Kidney (tissue), 14 donors: Measurements from ENCODE around the gene CRYBA4. TPM values are rescaled to one million over a fixed set of nuclear protein-coding genes. Genes with fewer than 3 reads are reported as not detected.

ENCODE experiments used
- DNase-seq, 5 donors: peaks; one replicate each; pipeline ENCODE4 v3.0.0-alpha.2; 2013 to 2020
- FAIRE-seq: peaks from 2 replicates; lab custom pipeline; 2012; peaks lifted over from hg19 to GRCh38; lab: Jason Lieb, UNC
- H3K27ac ChIP-seq, 2 donors: one replicate each; pipeline ENCODE4 v1.7.0; 2013; ENCODE audit warnings: low read depth in 2 of 2, low read length in 2 of 2, inconsistent platforms in 1 of 2
- H3K27me3 ChIP-seq: one replicate; pipeline ENCODE4 v1.7.1; 2013; ENCODE audit warnings: low read length, inconsistent platforms; ENCODE audit not compliant: control insufficient read depth, insufficient read depth
- H3K36me3 ChIP-seq, 3 donors: one replicate each; pipeline versions ENCODE4 v1.7.0 to v1.7.1; 2013; ENCODE audit warnings: low read length in 3 of 3, control low read depth in 1 of 3, inconsistent platforms in 1 of 3; ENCODE audit not compliant: insufficient read depth in 3 of 3, control insufficient read depth in 2 of 3
- H3K4me1 ChIP-seq, 3 donors: one replicate each; pipeline versions ENCODE4 v1.7.0 to v1.7.1; 2013; ENCODE audit warnings: low read length in 3 of 3, inconsistent platforms in 1 of 3, low read depth in 1 of 3; ENCODE audit not compliant: control insufficient read depth in 2 of 3, insufficient read depth in 2 of 3
- H3K4me3 ChIP-seq, 3 donors: one replicate each; pipeline versions ENCODE4 v1.7.0 to v1.8.1; 2013; ENCODE audit warnings: low read length in 3 of 3, control low read depth in 1 of 3, inconsistent platforms in 1 of 3
- H3K9ac ChIP-seq, 3 donors: one replicate each; pipeline versions ENCODE4 v1.7.0 to v1.7.1; 2013; ENCODE audit warnings: low read length in 3 of 3, control low read depth in 1 of 3, inconsistent platforms in 1 of 3
- H3K9me3 ChIP-seq, 3 donors: one replicate each; pipeline versions ENCODE4 v1.7.0 to v1.7.1; 2013; ENCODE audit warnings: low read length in 3 of 3, control low read depth in 1 of 3, inconsistent platforms in 1 of 3; ENCODE audit not compliant: control insufficient read depth in 2 of 3, insufficient read depth in 1 of 3
- intact Hi-C: fragments of 100-400 bp; cut with DNase I; formaldehyde crosslinking; loops from one replicate; pipeline ENCODE4 v1.11.1; 2022
- polyA plus RNA-seq: library from polyadenylated mRNA; stranded (reverse); fragments of 350-450 nt; fragmentation: Illumina TruSeq; extraction: RNeasy Lipid Tissue Mini Kit (QIAGEN cat#74804); gene quantifications from one replicate; pipeline ENCODE4 v1.2.3, GENCODE V29; 2014; ENCODE audit warnings: low read depth, low replicate concordance; ENCODE audit not compliant: insufficient read depth
- total RNA-seq: library from RNA; stranded (reverse); fragmentation: NEBNext Ultra II Directional; extraction: Animal tissue kit (Norgen Biotek cat#: 25700); gene quantifications from one replicate; pipeline ENCODE4 v1.2.1, GENCODE V29; 2021
- TF ChIP-seq, protein P1 (sequence below): IDR thresholded peaks from 3 replicates; pipeline ENCODE4 v1.5.1; 2012; ENCODE audit warnings: mild to moderate bottlenecking, moderate library complexity, borderline replicate concordance; ENCODE audit not compliant: insufficient read depth; ENCODE audit errors: extremely low read depth
- donor health status: control.
- donor health status: control.
- donor health status: control.
- donor health status: control.
- donor health status: control.
- donor health status: DM: yes; HTN: yes; CAD: no.
- donor health status: Normal renal cell carcinoma (clear cell type).

Gene CRYBA4
- total and polyA plus RNA-seq, 2 donors from 2014 or later = 0.41 TPM; not detected in 1

DNA sequence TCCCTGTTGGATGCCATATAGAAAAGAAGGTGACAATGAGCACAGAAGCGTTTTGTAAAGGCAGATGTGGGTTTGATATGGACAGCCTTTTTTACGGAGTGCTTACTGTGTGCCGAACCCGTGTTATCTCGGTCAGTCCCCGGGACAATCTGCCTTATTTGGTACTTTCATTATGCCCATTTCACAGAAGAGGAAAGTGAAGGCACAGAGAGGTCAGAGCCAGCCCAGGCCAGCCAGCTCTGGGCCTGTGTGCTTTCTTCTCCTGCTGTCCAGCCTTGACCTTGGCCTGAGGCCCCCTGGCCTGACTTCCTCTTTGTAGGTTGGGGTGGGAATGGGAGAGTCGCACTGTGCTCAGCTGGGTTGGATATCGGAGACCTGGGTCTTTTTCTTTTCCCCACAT is 3.3 kb upstream of the CRYBA4 start:
- no peak overlapping the region for H3K27ac ChIP-seq
- intact Hi-C loops = no loop called here
- no peaks in the 10 kb centered on the region for H3K9me3 ChIP-seq
- no peaks in the 10 kb centered on the region for H3K27me3 ChIP-seq
- H3K4me1 ChIP-seq = no peaks in the 10 kb centered on the region
- no peak overlapping the region for H3K4me3 ChIP-seq
- H3K36me3 ChIP-seq = no peaks in the 10 kb centered on the region
- no peak overlapping the region for H3K9ac ChIP-seq
- TF ChIP-seq, protein P1, sequence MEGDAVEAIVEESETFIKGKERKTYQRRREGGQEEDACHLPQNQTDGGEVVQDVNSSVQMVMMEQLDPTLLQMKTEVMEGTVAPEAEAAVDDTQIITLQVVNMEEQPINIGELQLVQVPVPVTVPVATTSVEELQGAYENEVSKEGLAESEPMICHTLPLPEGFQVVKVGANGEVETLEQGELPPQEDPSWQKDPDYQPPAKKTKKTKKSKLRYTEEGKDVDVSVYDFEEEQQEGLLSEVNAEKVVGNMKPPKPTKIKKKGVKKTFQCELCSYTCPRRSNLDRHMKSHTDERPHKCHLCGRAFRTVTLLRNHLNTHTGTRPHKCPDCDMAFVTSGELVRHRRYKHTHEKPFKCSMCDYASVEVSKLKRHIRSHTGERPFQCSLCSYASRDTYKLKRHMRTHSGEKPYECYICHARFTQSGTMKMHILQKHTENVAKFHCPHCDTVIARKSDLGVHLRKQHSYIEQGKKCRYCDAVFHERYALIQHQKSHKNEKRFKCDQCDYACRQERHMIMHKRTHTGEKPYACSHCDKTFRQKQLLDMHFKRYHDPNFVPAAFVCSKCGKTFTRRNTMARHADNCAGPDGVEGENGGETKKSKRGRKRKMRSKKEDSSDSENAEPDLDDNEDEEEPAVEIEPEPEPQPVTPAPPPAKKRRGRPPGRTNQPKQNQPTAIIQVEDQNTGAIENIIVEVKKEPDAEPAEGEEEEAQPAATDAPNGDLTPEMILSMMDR = no peak
- no peak for FAIRE-seq
- no peak for DNase-seq

DNA sequence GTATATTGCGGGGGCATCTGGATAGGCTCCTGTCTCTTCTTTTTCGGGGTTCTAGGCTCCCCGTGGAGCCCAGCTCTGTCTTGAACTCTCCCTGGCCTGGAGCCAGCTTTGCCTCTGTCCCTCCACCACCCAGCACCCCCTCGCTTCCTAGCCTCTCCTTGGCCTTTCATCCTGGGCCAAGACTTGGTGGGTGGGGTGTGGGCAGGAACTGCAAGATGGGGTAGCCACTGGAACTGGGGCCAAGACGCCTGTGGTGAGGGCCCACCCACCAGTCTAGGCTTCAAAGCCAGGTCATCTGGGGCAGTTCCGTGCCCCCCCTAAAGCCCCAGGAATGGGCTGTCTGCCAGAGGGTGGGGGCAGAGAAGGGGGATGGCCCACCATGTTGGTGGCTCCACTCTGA is 2.3 kb upstream of the CRYBA4 start:
- Histone ChIP-seq H3K9ac (no peak overlapping the region), H3K4me3 (no peak overlapping the region), H3K27ac (no peak overlapping the region), H3K9me3 (no peaks in the 10 kb centered on the region), H3K36me3 (no peaks in the 10 kb centered on the region), H3K4me1 (no peaks in the 10 kb centered on the region), H3K27me3 (no peaks in the 10 kb centered on the region)
- intact Hi-C loops = no loop called here
- DNase-seq (no peak), FAIRE-seq (no peak)
- TF ChIP-seq, protein P1 = no peak

DNA sequence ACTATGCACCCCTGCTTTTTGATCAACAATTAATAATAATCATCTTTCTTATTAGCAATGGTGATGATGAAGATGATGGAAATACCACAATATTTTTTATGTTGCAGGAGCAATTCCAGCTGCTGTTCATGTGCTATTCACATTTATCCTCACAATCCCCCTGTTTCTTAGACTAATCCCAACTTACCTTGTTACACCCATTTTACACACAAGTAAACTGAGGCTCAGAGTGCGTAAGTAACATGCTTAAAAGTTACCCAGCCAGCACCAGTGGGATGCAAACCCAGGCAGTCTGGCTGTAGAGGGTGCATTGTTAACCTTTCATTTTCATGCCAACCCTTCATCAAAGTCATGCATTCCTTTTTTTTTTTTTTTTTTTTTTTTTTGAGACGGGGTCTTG is 1.6 kb upstream of the CRYBA4 start:
- H3K36me3 ChIP-seq = no peaks in the 10 kb centered on the region
- TF ChIP-seq, protein P1 = no peak
- intact Hi-C loops = no loop called here
- no peak overlapping the region for H3K4me3 ChIP-seq
- no peaks in the 10 kb centered on the region for H3K27me3 ChIP-seq
- H3K27ac ChIP-seq = no peak overlapping the region
- no peak overlapping the region for H3K9ac ChIP-seq
- FAIRE-seq (no peak), DNase-seq (no peak)
- H3K4me1 ChIP-seq = no peaks in the 10 kb centered on the region
- H3K9me3 ChIP-seq = no peaks in the 10 kb centered on the region

DNA sequence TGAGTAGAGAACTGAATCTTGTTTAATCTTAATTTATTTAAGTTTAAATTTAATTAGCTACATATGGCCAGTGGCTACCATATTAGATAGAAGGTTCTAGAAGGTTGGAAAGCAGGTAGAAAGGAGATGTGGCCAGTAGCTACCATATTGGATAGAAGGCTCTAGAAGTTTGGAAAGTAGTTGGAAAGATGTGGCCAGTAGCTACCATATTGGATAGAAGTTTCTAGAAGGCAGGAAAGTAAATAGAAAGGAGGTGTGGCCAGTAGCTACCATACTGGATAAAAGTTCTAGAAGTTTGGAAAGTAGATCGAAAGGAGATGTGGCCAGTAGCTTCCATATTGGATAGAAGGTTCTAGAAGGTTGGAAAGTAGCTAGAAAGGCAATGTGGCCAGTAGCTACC is 2.2 kb downstream of the CRYBA4 start:
- Histone ChIP-seq H3K9ac (no peak overlapping the region), H3K4me1 (no peaks in the 10 kb centered on the region), H3K4me3 (no peak overlapping the region), H3K27ac (no peak overlapping the region), H3K9me3 (no peaks in the 10 kb centered on the region), H3K36me3 (no peaks in the 10 kb centered on the region), H3K27me3 (no peaks in the 10 kb centered on the region)
- FAIRE-seq (no peak), DNase-seq (no peak)
- intact Hi-C loops = no loop called here
- TF ChIP-seq, protein P1 = no peak
